SH-SY5Y (cell line): ENCODE measurements around the gene HPS4.

ENCODE experiments used
- GATA2 ChIP-seq: IDR thresholded peaks from 2 replicates; pipeline ENCODE4 v1.6.1; 2011; ENCODE audit warnings: mild to moderate bottlenecking, low read depth, low read length
- GATA3 ChIP-seq: IDR thresholded peaks from 2 replicates; pipeline ENCODE4 v1.6.1; 2011; ENCODE audit warnings: low read depth, mild to moderate bottlenecking, low read length, moderate library complexity

GRCh38 chr22:26452236-26453016 is 31.2 kb downstream of the HPS4 start:
- TF ChIP-seq GATA2 (no peak), GATA3 (no peak)
